RPMI8226 (cell line): ENCODE measurements around the gene RNF121.

Experiments
- DNase-seq: peaks from one replicate; pipeline ENCODE4 v3.0.0-alpha.2; 2015

Gene RNF121

GRCh38 chr11:72040491-72041363 lies 111.9 kb downstream of the RNF121 start:
- peak; percentile 90 for DNase-seq

- peak; percentile 47 for DNase-seq
Observed at GRCh38 chr11:72041364-72042063, 112.7 kb downstream of the RNF121 start.

GRCh38 chr11:72042064-72042745 lies 113.4 kb downstream of the RNF121 start:
- no peak for DNase-seq

DNA sequence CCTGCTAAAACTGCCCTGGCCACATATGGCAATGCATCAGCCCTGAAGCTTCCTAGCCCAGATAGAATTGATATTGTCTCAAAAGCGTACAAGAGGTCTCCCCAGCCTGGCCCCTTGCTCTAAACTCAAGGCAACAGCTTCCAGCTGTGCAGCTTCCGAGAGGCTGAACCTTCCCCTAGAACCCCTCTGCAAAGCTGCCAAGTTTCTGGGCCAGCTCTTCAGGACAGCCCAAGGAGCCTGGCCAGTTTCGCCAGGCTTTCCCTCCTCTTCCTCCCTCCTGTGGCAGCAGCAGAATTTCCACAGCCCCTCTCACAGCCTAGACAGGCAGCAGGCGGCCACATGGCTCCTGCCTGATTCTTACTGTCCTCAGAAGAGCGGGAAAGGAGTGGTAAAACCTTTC lies 117.0 kb downstream of the RNF121 start:
- no peak for DNase-seq
